Trophoblast cell (in vitro differentiated cells and primary cell): Measurements from ENCODE around the gene RHO.
A peak's percentile ranks its signal among the peaks of the same experiment; 100 is the strongest.

Experiments used
- DNase-seq, 2 donors: peaks; one replicate each; pipeline ENCODE4 v3.0.0-alpha.2; 2016
- H2AFZ ChIP-seq: 2 replicates; pipeline ENCODE4 v1.6.1; 2013; ENCODE audit warnings: low read length, moderate library complexity, mild to moderate bottlenecking; ENCODE audit not compliant: insufficient read depth, poor library complexity
- H2AK5ac ChIP-seq: 2 replicates; pipeline ENCODE4 v1.6.1; 2013; ENCODE audit warnings: mild to moderate bottlenecking, low read length
- H2BK120ac ChIP-seq: 2 replicates; pipeline ENCODE4 v1.6.1; 2013; ENCODE audit warnings: low read length, mild to moderate bottlenecking, moderate library complexity; ENCODE audit not compliant: insufficient read depth, poor library complexity
- H2BK12ac ChIP-seq: 2 replicates; pipeline ENCODE4 v1.6.1; 2013; ENCODE audit warnings: mild to moderate bottlenecking, low read length, moderate library complexity
- H2BK5ac ChIP-seq: 2 replicates; pipeline ENCODE4 v1.6.1; 2013; ENCODE audit warnings: low read length, low read depth, moderate library complexity, mild to moderate bottlenecking; ENCODE audit not compliant: poor library complexity
- H3K14ac ChIP-seq: 2 replicates; pipeline ENCODE4 v1.6.1; 2013; ENCODE audit warnings: mild to moderate bottlenecking, low read length
- H3K18ac ChIP-seq: 2 replicates; pipeline ENCODE4 v1.6.1; 2013; ENCODE audit warnings: mild to moderate bottlenecking, low read length
- H3K23ac ChIP-seq: 2 replicates; pipeline ENCODE4 v1.6.1; 2013; ENCODE audit warnings: low read length
- H3K27ac ChIP-seq: 2 replicates; pipeline ENCODE4 v1.5.1; 2013; ENCODE audit warnings: low read depth, mild to moderate bottlenecking, inconsistent platforms, low read length, moderate library complexity
- H3K27me3 ChIP-seq: 2 replicates; pipeline ENCODE4 v1.6.1; 2013; ENCODE audit warnings: inconsistent platforms, mild to moderate bottlenecking, low read length, moderate library complexity; ENCODE audit not compliant: insufficient read depth
- H3K36me3 ChIP-seq, 2 experiments: 1 replicate in 1 of 2; 2 replicates in 1 of 2; pipeline ENCODE4 v1.6.1; 2013; ENCODE audit warnings: low read length in 2 of 2, mild to moderate bottlenecking in 2 of 2, moderate library complexity in 1 of 2; ENCODE audit not compliant: insufficient read depth in 2 of 2, control insufficient read depth in 1 of 2
- H3K4ac ChIP-seq: 2 replicates; pipeline ENCODE4 v1.6.1; 2013; ENCODE audit warnings: low read depth, mild to moderate bottlenecking, low read length, moderate library complexity
- H3K4me1 ChIP-seq, 2 experiments: 1 replicate in 1 of 2; 2 replicates in 1 of 2; pipeline ENCODE4 v1.6.1; 2013; ENCODE audit warnings: low read length in 2 of 2, mild to moderate bottlenecking in 2 of 2, moderate library complexity in 1 of 2; ENCODE audit not compliant: insufficient read depth in 2 of 2, control insufficient read depth in 1 of 2
- H3K4me2 ChIP-seq: 2 replicates; pipeline ENCODE4 v1.6.1; 2013; ENCODE audit warnings: inconsistent platforms, mild to moderate bottlenecking, low read length, moderate library complexity
- H3K4me3 ChIP-seq: 2 replicates; pipeline ENCODE4 v1.5.1; 2013; ENCODE audit warnings: mild to moderate bottlenecking, low read depth, low read length, inconsistent platforms
- H3K79me1 ChIP-seq: one replicate; pipeline ENCODE4 v1.6.1; 2013; ENCODE audit warnings: low read length
- H3K79me2 ChIP-seq: 2 replicates; pipeline ENCODE4 v1.6.1; 2013; ENCODE audit warnings: low read length, mild to moderate bottlenecking; ENCODE audit not compliant: control insufficient read depth, insufficient read depth, poor library complexity
- H3K9ac ChIP-seq: 2 replicates; pipeline ENCODE4 v1.6.1; 2013; ENCODE audit warnings: mild to moderate bottlenecking, low read length
- H3K9me3 ChIP-seq: 2 replicates; pipeline ENCODE4 v1.6.1; 2013; ENCODE audit warnings: low read depth, mild to moderate bottlenecking, control low read depth, inconsistent platforms, low read length; ENCODE audit not compliant: insufficient read depth
- H4K12ac ChIP-seq: 2 replicates; pipeline ENCODE4 v1.6.1; 2013; ENCODE audit warnings: low read depth, mild to moderate bottlenecking, low read length, moderate library complexity
- H4K8ac ChIP-seq: 2 replicates; pipeline ENCODE4 v1.6.1; 2013; ENCODE audit warnings: low read depth, mild to moderate bottlenecking, low read length, moderate library complexity
- H4K91ac ChIP-seq: one replicate; pipeline ENCODE4 v1.6.1; 2013; ENCODE audit warnings: low read depth, mild to moderate bottlenecking, low read length, moderate library complexity
- WGBS: extraction: QIAGEN DNeasy Blood & Tissue Kit; methylation state at CpG from one replicate; pipeline ENCODE4 v1.1.7; 2013; ENCODE audit warnings: missing lambda C conversion rate; ENCODE audit not compliant: insufficient read length, insufficient coverage; ENCODE audit errors: extremely low coverage; 5-methylcytosine and 5-hydroxymethylcytosine counted together

Gene RHO

GRCh38 chr3:129536804-129537203 lies 8.4 kb downstream of the RHO start:
- no peak overlapping the region for H3K4ac ChIP-seq
- no peak overlapping the region for H4K91ac ChIP-seq
- H2AFZ ChIP-seq: no peak overlapping the region
- no peak overlapping the region for H3K9ac ChIP-seq
- peaks cover 16% of the 10 kb centered on the region for H3K79me1 ChIP-seq
- no peak overlapping the region for H3K23ac ChIP-seq
- H3K4me3 ChIP-seq: no peak overlapping the region
- no peak overlapping the region for H2BK5ac ChIP-seq
- H3K4me1 ChIP-seq: peaks cover 12 to 17% of the 10 kb centered on the region in 2 experiments
- no peak for DNase-seq
- no peak overlapping the region for H3K14ac ChIP-seq
- WGBS: no CpG with 5 or more reads among the region's 3 CpGs
- H3K27me3 ChIP-seq: no peaks in the 10 kb centered on the region
- H3K36me3 ChIP-seq: no peaks in the 10 kb centered on the region
- H3K18ac ChIP-seq: no peak overlapping the region
- no peaks in the 10 kb centered on the region for H3K9me3 ChIP-seq
- H3K79me2 ChIP-seq: no peaks in the 10 kb centered on the region
- no peak overlapping the region for H2AK5ac ChIP-seq
- H3K4me2 ChIP-seq: no peak overlapping the region
- no peak overlapping the region for H2BK12ac ChIP-seq
- H4K12ac ChIP-seq: no peak overlapping the region
- no peak overlapping the region for H2BK120ac ChIP-seq
- no peak overlapping the region for H4K8ac ChIP-seq
- no peak overlapping the region for H3K27ac ChIP-seq

- H3K27me3 ChIP-seq: no peaks in the 10 kb centered on the region
- peak overlapping the region; percentile 26 for H4K91ac ChIP-seq
- no peak overlapping the region for H3K4me3 ChIP-seq
- H3K27ac ChIP-seq: no peak overlapping the region
- H2BK5ac ChIP-seq: no peak overlapping the region
- H3K79me1 ChIP-seq: peaks cover 12% of the 10 kb centered on the region
- no CpG with 5 or more reads among the region's 8 CpGs for WGBS
- H2BK12ac ChIP-seq: peak overlapping the region; percentile 86
- no peak overlapping the region for H3K18ac ChIP-seq
- H3K79me2 ChIP-seq: no peaks in the 10 kb centered on the region
- H2AFZ ChIP-seq: no peak overlapping the region
- no peak overlapping the region for H3K9ac ChIP-seq
- H2AK5ac ChIP-seq: peak overlapping the region; percentile 26
- H3K4me2 ChIP-seq: no peak overlapping the region
- no peaks in the 10 kb centered on the region for H3K36me3 ChIP-seq
- no peaks in the 10 kb centered on the region for H3K9me3 ChIP-seq
- H3K23ac ChIP-seq: no peak overlapping the region
- no peak overlapping the region for H2BK120ac ChIP-seq
- H4K12ac ChIP-seq: no peak overlapping the region
- H3K4ac ChIP-seq: no peak overlapping the region
- H3K14ac ChIP-seq: no peak overlapping the region
- DNase-seq: no peak
- H4K8ac ChIP-seq: no peak overlapping the region
- peaks cover 9 to 13% of the 10 kb centered on the region in 2 experiments for H3K4me1 ChIP-seq
Measured at GRCh38 chr3:129539206-129539605, 10.8 kb downstream of the RHO start.

DNA sequence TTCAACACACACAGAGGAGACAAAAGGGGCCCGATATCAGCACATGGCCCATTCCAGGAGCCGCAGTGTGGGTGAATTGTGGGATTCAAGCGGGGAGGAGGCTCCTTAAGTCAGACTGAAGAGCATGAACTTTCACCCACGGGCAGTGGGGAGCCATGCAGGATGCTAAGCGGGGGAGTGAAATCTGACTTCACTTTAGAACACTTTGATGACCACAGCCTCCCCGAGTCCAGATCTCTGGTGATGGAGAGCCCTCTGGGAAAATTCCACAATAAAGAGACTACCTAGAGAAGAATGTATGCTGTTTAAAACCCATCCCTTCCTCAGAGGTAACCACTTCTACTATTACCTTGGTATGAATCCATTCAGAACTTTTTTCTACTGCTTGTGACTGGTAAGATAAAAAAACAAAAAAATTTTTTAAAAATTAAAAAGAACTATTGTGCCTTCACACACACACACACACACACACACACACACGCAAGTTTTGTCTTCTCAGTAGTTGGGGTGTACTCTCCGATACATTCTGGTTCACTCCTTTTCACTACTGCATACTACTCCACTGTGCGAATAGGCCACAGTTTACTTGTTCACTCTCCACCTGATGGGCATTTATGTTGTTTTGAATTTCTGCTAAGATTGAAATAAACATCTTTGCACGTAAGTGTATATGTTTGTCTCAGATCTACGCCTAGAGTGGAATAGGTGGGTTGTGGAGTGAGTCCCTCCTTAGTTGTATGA lies 12.5 kb downstream of the RHO start:
- WGBS: no CpG with 5 or more reads among the region's 11 CpGs
- H2AFZ ChIP-seq: no peak overlapping the region
- no peak for DNase-seq

GRCh38 chr3:129542747-129543146 lies 14.3 kb downstream of the RHO start:
- no peak overlapping the region for H4K91ac ChIP-seq
- no CpG with 5 or more reads among the region's 5 CpGs for WGBS
- DNase-seq: no peak
- H3K27ac ChIP-seq: no peak overlapping the region
- H4K8ac ChIP-seq: no peak overlapping the region
- H3K9ac ChIP-seq: no peak overlapping the region
- no peak overlapping the region for H3K4me2 ChIP-seq
- H3K79me1 ChIP-seq: peaks cover 4% of the 10 kb centered on the region
- no peak overlapping the region for H2AFZ ChIP-seq
- H3K4me1 ChIP-seq: no peaks in the 10 kb centered on the region
- H4K12ac ChIP-seq: no peak overlapping the region
- H2BK120ac ChIP-seq: no peak overlapping the region
- no peaks in the 10 kb centered on the region for H3K36me3 ChIP-seq
- no peak overlapping the region for H2BK12ac ChIP-seq
- H3K27me3 ChIP-seq: no peaks in the 10 kb centered on the region
- no peak overlapping the region for H3K18ac ChIP-seq
- no peaks in the 10 kb centered on the region for H3K79me2 ChIP-seq
- no peaks in the 10 kb centered on the region for H3K9me3 ChIP-seq
- H3K14ac ChIP-seq: no peak overlapping the region
- H3K4me3 ChIP-seq: no peak overlapping the region
- no peak overlapping the region for H3K23ac ChIP-seq
- no peak overlapping the region for H3K4ac ChIP-seq
- H2AK5ac ChIP-seq: no peak overlapping the region
- no peak overlapping the region for H2BK5ac ChIP-seq

More for the DNA sequence above, 12.5 kb downstream of the RHO start:
- Histone ChIP-seq H2BK5ac (no peak overlapping the region), H4K91ac (no peak overlapping the region), H3K4ac (no peak overlapping the region), H3K27me3 (no peaks in the 10 kb centered on the region), H3K36me3 (no peaks in the 10 kb centered on the region), H3K4me2 (no peak overlapping the region), H3K18ac (no peak overlapping the region), H4K8ac (no peak overlapping the region), H3K9ac (no peak overlapping the region), H3K9me3 (no peaks in the 10 kb centered on the region), H4K12ac (no peak overlapping the region), H3K4me1 (peaks cover 0 to 3% of the 10 kb centered on the region in 2 experiments), H2BK120ac (no peak overlapping the region), H3K23ac (no peak overlapping the region), H3K14ac (no peak overlapping the region), H3K27ac (no peak overlapping the region), H3K79me2 (no peaks in the 10 kb centered on the region), H2AK5ac (no peak overlapping the region), H3K4me3 (no peak overlapping the region), H3K79me1 (peaks cover 4% of the 10 kb centered on the region), H2BK12ac (peak overlapping the region; percentile 34)
